HG02763 (cell line): ENCODE data around the gene SMURF1.

Source experiments
- ATAC-seq: cut with Tn5 transposase; IDR thresholded peaks from one replicate; pipeline ENCODE4 v1.9.1; 2021; ENCODE audit warnings: mild to moderate bottlenecking, moderate library complexity; ENCODE audit not compliant: unreplicated experiment

SMURF1 gene

DNA sequence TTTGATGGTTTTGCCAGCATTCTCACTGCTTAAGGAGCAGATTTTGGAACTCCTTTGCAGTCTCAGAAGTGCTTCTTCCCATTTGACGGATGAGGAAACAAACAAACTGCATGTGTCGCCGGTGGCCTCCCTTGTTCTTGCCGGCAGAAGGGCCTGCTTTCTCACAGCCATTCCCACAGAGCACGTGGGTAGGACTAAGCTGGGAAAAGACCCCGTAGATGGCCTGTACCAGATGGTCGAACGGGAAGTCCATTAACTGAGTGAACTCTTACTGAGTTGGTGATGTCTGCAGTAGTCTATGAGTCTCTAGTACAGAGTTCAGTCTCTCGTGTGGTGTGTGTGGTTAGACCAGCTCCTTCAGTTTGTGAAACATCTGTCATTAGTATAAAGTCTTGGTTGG lies 133.6 kb downstream of the SMURF1 start:
- ATAC-seq, result no peak

DNA sequence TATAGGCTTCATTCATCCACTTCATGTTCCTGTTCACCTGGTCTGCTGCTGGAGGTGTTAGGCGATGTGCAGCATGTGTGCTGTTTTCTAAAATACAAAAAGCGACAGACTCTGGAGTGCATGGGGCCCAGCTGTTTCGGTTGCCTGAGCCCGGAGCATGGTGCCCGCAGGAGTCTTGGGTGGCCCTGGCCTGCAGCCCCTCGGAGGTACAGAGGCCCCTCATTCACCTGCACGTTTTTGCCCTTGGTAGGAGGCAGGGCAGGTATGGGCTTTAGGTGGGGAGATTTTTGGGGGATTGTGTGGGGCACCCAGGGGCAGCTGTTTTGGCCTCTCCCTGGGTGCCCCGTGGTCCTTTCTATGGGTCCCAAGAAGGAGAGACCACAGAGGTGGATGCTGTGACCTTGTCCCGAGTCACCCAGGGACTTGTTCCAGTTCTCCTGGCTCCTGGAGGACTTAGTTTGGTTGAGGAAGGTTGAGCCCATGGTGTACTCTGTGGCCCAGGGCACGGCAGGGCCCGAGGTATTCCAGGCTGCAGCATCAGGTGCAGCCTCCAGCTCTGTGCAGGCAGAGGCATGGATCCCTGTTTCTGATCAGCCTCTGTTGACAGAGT lies 134.9 kb downstream of the SMURF1 start:
- ATAC-seq, result no peak

DNA sequence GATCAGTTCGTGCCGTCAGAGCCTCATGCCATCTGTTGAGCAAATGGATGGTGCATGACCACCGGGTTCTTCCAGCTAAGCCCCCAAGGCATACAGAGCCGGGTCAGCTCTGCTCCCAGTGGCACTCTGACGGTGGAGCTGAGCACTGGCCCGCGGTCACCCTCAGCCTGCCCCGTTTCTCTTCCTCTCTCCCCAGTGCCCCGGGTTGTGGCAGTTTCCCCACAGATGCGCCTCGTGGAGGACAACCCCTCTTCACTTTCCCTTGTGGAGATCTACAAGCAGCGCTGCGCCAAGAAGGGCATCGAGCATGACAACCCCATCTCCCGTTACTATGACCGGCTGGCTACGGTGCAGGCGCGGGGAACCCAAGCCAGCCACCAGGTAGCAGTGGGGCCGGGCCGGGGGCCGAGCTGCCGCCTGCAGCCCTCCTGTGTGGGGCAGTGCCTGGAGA lies 135.7 kb downstream of the SMURF1 start:
- ATAC-seq, result no peak

DNA sequence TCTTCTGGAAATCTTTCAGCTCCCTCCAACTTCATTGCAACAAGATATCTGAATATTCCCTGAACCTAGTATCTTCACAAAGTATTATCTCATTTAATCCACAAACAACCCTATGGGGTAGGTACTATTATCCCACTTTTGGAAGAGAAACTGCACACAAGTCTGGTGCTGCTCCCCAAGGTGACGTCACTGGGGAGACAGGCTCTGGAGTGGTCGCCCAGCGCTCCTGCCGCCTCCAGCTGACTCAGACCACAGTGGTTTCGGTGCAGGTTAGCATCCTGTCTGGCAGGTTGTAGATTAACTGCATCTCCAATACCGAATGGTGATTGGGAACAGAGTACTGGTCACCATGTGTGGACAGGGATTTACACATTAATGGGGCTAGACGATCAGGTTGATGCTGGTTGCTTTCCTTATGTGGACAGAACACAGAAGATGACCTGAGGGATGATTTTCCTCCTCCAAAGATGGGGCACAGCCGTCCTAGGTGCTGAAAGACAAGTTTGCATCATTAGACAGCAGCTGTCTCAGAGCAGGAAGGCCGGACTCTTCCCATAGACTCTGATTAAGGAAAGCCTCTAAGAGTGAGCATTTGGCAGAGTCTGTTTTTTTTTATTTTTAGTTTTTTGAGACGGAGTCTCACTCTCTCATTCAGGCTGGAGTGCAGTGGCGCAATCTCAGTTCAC lies 137.0 kb downstream of the SMURF1 start:
- no peak for ATAC-seq

DNA sequence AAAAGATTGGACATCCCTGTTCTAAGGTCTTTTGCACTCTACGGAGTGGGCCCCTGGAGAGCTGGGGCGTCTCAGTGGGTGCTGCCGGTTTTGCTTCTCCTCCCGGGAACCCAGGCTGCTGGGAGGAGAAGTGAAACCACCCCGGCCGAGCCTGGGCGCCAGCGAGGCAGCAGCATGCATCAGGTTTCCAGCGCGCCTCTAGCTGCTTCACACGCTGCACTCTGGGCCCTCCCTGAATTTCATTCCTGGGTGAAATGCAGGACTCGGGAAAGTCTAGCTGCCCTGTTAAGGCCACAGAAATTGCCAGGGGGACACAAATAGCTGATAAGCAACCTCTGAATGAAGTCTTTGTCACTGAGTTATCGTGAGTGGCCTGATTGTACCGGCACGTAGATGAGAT lies 138.1 kb downstream of the SMURF1 start:
- ATAC-seq, result no peak

DNA sequence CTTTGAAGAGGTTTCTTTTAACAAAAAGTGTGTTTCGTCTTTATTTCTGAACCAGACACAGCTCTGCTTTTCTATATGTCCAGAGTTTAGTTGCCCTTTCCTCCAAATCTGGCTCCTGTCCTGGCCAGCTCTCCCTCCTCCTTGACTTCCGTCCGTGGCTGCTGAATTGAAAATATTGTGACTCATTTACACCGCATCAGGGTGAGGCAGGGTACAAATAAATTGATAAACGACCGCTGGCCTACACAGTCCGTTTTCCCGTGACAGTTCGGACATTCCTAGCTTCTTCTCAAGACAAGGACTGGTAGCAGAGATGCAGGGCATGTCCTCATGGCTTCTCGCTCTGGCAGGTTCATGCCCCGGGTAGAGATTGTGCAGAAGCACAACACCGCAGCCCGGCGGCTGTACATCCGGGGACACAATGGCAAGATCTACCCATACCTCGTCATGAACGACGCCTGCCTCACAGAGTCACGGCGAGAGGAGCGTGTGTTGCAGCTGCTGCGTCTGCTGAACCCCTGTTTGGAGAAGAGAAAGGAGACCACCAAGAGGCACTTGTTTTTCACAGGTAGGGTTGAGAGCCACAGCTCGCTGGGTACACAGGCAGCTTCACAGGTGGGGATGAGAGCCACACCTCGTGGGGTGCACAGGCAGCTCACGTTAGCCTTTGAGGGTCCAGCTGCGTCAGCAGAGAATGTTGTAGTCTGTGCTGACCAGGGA lies 139.0 kb downstream of the SMURF1 start:
- no peak for ATAC-seq

DNA sequence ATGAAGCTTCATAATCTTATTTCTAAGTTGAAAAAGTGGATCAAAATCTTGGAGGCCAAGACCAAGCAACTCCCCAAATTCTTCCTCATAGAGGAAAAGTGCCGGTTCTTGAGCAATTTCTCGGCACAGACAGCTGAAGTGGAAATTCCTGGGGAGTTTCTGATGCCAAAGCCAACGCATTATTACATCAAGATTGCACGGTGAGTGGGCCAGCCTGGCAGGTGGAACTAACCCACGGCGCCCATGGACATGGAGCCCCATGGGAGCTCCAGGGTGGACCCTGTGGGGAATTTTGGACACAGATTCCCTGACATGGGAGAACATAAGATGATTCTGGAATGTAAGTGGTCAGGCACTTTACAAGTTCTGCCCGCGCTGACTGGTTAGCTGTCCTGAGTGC lies 139.7 kb downstream of the SMURF1 start:
- ATAC-seq, result no peak

DNA sequence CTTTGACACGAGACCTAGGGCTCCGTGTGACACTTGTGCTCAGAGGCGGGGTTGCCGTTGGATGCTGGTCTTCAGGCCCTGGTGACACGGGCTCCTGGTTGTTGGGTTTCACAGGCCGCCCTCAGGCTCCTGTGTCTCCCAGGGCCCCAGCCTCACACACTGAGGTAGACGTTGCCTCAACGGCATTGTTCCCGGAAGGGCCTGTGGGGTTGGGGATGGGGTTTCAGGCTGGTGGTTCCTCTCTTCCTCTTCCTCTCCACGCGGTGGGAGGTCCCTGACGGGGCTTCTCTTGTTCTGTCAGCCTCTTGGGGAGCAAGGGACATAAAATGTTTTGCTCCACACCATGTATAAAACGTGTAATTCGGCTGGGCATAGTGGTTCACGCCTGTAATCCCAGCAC lies 140.5 kb downstream of the SMURF1 start:
- ATAC-seq, result no peak

DNA sequence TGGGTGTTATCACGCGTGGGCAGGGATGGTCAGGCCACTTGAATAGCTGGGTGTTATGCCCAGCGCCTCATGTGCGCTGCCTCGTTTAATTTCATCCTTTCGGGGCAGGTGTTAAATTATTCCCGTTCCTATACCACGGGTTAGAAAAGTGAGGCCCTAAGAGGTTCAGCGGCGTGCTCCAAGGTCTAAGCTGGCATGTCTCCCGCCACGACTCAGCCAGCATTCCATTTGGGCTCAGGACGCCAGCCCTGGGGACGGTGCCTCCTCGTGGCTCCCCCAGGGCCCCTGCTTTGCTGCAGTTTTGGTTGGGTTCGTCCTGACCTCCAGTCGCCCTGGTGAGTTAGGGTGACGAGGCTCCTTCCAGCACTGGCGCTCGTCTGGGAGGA lies 141.1 kb downstream of the SMURF1 start:
- ATAC-seq, result no peak

DNA sequence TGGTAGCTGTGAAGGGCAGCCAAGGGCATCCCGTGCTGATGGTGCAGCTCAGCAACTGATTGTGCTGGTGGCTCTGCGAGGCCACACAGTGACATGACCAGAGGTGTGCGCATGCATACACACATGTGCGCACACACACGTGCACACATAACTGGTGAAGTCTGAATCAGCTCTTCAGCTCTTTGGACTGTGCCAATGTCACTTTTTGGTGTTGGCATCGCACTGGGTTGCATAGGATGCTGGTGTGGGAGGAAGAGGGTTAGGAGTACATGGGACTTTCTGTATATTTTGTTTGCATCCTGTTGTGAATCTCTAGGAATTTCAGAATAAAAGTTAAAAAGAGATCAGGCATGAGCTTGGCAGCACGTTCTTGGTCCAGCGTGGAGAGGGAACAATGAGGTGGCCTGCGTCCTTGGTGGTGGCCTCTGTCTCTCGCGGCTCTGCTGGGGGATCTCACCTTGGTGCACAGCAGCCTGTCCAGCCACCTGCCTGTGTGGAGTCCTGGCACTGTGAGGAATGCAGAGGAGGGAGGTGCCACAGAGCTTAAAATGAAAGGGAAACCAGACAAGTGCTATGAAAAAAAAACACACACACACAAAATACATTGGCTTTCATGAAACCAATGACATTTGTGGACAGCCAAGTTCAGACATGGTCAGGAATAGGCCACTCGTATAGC lies 141.6 kb downstream of the SMURF1 start:
- no peak for ATAC-seq

DNA sequence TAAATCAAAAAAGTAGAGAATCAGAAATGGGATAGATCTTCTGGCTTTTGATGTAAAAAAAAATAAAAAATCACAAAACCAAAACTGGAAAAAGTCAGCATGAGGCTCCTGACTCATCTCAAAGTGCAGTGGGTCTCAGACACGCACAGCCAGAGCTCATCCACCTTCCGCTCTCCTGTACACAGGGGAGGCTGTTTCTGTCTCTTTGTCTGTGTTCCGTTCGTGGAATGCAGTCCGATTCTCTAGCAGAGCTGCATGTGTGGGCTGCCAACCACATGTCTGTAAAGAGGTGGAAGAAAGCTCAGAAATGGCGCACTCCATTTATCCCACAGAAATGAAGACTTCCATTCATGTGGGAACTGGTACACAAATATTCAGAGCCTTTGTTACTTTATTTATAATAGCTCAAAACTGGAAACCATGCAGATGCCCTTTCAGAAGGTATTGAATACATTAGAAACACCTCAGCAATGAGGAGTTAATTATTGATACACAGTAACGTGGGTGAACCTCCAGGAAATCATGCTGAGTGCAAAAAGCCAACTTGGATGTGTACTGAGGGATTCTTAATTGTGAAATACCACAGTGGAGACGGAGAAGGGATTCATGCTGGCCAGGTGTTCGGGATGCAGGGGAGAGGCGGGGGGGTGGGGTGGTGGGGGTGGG lies 142.3 kb downstream of the SMURF1 start:
- no peak for ATAC-seq

DNA sequence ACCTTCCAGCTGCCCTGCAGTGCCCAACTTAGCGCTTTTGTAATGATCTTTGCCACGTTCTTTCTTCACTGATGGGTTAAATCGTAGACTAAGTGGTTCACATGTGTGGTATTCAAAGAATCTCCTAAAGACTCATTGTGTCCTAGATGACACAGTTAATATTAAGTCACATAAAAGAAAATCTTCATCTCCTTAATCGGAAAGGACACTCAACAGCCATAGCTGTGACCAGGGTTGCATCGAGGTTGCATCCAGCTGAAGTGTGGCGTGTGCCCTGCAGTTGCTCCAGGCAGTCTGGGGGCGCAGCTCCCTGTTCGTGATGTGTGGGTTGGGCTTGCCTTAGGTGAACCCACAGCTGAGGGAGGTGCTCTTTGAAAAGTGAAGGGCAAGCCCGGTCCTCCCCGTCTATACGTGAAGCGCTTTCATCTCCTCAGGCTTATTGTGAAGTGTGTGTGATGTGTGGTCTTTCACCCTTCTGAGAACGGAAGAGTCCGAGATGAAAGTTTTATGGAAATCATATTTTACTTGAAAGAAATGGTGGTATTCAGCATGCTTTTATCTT lies 142.9 kb downstream of the SMURF1 start:
- no peak for ATAC-seq

DNA sequence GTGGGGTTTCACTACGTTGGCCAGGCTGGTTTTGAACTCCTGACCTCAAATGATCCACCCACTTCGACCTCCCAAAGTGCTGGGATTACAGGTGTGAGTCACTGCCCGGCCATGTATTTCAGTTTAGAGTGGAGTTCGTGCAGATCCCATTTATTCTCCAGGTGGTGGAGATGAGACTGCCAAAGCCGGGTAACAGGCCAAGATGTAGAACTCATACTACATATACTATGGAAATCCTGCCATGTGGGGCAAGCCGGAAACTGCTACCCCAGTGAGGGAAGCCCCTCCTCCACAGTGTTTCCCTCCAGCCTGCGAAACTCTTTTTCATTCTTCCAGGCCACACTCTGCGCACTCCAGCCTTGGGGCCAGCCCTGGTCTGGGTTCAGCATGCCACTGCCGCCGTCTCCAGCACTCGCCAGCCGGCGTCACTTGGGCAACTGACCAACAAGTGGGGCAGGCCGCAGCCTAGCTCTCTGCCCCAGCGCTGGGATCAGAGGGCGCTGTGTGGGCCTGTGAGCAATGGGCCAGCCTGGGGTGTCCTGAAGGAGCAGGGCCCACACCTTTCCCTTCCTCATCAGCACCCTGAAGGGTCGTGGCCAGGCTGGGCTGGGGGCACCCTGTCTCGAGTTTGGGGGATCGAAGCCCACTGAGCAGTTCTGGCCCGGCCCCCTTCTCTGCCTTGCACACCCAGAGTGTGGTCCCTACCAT lies 143.6 kb downstream of the SMURF1 start:
- no peak for ATAC-seq

DNA sequence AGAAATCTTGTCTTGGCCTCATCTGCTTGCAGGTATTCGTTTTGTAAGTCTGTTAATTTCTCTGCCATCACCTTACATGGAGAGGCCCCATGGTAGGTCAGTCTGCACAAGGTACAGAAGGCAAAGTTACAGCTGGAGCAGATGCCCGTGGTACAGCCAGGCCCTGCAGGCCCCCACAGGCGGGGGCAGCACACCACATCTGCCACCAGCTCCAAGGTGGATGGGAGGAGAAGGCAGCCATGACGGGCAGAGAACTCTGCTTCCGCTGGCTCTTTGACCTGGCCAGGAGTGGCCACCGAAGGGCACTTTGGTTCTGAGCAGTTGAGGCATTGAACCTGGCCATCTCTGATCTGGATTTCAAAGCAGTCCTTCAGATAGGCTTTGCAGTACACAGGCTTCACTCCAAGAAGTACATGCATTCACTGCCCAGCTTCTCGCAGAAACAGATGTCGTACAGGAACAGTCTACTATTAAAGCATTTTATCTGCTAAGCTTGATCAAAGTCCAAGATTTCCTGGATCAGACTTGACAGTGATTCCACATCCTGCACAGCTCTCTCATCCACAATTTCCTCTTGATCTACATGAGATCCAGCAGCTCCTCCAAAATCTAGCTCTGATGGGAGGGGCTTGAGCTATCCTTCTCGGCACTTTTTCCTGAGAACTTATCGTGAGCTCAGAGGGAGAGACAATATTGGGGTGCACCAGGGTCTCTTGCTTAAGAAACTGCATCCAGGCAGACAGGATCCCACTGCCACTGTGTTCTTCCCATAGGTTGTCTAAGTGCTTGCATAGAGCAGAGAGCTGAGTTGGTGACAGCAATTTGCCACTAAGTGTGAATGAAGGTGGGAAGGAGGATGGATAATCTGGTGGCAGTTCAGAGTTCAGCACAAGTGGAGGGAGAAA lies 144.8 kb downstream of the SMURF1 start:
- ATAC-seq, result no peak

DNA sequence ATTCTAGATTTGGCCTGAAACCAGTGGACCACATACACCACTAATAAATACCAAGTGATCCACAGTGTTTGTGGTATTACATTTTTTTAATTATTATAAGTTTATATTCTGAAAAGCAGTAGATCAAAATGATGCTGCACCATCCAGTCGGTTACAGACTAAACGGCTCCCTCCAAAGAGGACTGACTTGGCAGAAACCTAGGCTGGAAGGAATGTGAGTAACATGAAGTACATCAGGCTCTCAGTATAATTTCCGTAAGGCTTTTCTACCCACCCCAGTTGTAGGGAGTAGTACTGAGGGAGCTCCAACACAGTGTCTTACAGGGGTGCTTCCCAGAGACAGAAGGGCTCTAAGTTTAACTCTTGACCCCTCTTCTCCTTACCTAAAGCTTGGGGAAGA lies 146.1 kb downstream of the SMURF1 start:
- no peak for ATAC-seq

DNA sequence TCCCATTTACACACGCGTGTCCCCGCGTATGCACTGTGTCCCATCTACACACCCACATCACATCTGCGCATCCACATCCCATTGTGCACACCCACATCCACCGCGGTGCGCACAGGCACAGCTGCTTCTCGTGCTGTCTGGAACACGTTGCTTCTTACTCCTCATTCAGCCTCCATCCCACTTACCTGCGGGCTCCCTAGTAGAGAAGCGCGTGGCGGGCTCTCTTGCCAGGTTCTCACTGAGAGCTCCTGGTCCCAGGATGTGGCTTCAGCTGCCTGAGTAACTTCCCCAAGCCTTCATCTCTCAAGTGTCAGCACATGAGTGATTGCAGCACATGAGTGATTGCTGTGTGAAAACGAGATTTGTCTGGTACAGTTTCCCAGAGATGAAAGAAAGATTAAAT lies 147.8 kb downstream of the SMURF1 start:
- ATAC-seq, result no peak

DNA sequence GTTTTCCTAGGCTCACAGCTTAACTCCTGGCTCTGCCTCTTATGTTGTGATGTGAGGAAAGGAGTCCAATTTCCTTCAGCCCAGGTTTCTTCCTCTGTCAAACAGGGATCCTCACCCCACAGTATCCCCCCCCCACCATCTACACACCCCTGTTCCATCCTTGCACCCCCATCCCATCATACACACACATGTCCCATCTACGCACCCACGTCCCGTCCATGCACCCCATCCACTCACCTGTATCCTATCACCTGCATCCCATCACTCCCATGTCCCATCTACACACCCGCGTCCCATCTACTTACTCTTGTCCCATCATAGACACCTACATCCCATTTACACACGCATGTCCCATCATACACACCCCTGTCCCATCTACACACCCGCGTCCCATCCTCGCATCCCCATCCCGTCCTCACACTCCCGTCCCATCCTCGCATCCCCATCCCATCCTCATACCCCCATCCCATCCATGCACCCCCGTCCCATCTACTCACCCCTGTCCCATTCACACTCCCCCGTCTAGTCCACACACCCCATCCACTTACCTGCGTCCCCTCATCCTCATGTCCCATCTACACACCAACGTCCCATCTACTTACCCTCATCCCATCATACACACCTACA lies 148.3 kb downstream of the SMURF1 start:
- no peak for ATAC-seq

DNA sequence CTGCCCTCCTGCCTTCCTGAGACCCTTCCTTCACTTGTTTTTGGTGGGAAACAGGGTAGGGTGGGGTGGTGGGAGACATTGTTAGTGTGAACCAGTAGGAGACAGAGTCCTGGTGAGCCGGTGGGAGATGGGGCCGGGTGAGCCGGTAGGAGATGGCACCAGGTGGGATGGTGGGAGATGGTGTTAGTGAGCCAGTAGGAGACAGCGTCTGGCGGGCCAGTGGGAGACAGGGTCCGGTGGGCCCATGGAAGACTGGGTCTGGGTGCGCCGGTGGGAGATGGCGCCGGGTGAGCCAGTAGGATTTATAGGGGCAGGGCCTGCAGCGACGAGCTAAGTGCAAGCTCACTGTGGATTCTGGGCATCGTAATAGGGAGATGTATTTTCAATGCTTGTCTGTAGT lies 148.8 kb downstream of the SMURF1 start:
- no peak for ATAC-seq
